HG02759 (cell line): Measurements from ENCODE around the gene SHISA8.

Experiments used
- ATAC-seq: cut with Tn5 transposase; IDR thresholded peaks from one replicate; pipeline ENCODE4 v1.9.1; 2021; ENCODE audit warnings: mild to moderate bottlenecking, moderate library complexity; ENCODE audit not compliant: unreplicated experiment

SHISA8 gene

GRCh38 chr22:41915786-41916493, 1.1 kb upstream of the SHISA8 start:
- no peak for ATAC-seq

- no peak for ATAC-seq
Observed at GRCh38 chr22:41914611-41915034, 251 bp downstream of the SHISA8 start.

GRCh38 chr22:41913842-41914534, 886 bp downstream of the SHISA8 start:
- no peak for ATAC-seq

- no peak for ATAC-seq
Observed at GRCh38 chr22:41913040-41913719, 1.7 kb downstream of the SHISA8 start.

- no peak for ATAC-seq
Observed at GRCh38 chr22:41912338-41913039, 2.4 kb downstream of the SHISA8 start.

- no peak for ATAC-seq
Observed at GRCh38 chr22:41911001-41911611, 3.8 kb downstream of the SHISA8 start.

- ATAC-seq = no peak
Observed at GRCh38 chr22:41910050-41911000, 4.5 kb downstream of the SHISA8 start.

- no peak for ATAC-seq
Observed at GRCh38 chr22:41909310-41910049, 5.4 kb downstream of the SHISA8 start.

- ATAC-seq = no peak
Observed at GRCh38 chr22:41908411-41909309, 6.2 kb downstream of the SHISA8 start.

- ATAC-seq = no peak
Observed at GRCh38 chr22:41907436-41908401, 7.2 kb downstream of the SHISA8 start.

GRCh38 chr22:41906822-41907221, 8.1 kb downstream of the SHISA8 start:
- no peak for ATAC-seq

GRCh38 chr22:41905411-41906202, 9.3 kb downstream of the SHISA8 start:
- no peak for ATAC-seq

GRCh38 chr22:41904450-41905410, 10.1 kb downstream of the SHISA8 start:
- no peak for ATAC-seq

GRCh38 chr22:41902932-41903421, 11.9 kb downstream of the SHISA8 start:
- ATAC-seq = no peak

- no peak for ATAC-seq
Observed at GRCh38 chr22:41902016-41902415, 12.9 kb downstream of the SHISA8 start.
